Measurements from ENCODE around the gene TAS2R5.
"Not testable (repeated sequence)": the region's sequence is repeated elsewhere in the genome, so short reads cannot be mapped to it uniquely, and the experiment has no call there.

TAS2R5 gene

DNA sequence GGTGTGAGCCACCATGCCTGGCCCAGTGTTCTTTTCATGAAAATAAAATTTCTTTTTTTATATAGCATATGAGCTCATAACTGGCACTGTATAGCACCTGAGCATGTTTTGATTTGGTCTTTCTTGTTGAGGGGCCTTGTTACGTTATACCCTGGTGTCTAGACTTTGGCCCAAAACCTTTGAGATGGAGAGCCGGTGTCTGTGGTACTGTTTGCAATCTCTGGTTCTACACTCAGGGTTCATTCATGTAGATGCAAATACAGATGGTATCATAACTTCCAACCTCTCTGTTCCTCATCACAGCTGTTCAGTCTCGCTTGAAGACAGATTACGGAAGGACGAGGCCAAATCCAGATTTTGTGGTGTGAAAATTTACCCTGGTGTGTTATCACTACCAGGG is at the start of gene TAS2R5:
TSS of gene TAS2R5 (plus strand) at position 301 of the 400 bp plus-strand sequence. CDS start 145 bp downstream, outside the sequence.
- DNase-seq (ENCODE audit: low read depth), result no peak

DNA sequence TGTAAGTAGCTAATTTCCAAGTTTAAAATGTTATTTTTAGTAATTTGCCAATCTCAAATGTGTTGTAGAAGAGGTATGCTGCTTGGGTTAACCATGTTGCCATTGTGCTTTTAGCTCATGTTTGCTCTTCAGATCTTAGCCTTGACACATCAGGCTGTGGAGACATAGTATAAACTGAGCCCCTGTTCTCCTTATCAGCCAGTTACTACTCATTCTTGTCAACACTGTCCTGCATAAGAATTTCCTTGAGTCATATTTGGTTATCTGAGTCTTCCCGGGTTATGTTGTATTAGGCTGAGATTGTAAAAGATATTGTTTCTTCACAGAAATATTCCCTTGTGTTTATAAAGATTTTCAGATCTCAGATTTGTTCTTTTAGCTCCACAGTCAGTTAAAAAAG is 47.8 kb upstream of the TAS2R5 start:
- no peak for DNase-seq (ENCODE audit: low read depth)

- no peak for DNase-seq (ENCODE audit: low read depth)
These were observed 45.9 kb upstream of the TAS2R5 start for GRCh38 chr7:141744131-141744530.

- DNase-seq (ENCODE audit: low read depth), result no peak
These were observed 41.6 kb upstream of the TAS2R5 start for GRCh38 chr7:141748396-141748795.

- not testable (repeated sequence) for DNase-seq (ENCODE audit: low read depth)
These were observed 38.1 kb upstream of the TAS2R5 start for GRCh38 chr7:141751904-141752303.

DNA sequence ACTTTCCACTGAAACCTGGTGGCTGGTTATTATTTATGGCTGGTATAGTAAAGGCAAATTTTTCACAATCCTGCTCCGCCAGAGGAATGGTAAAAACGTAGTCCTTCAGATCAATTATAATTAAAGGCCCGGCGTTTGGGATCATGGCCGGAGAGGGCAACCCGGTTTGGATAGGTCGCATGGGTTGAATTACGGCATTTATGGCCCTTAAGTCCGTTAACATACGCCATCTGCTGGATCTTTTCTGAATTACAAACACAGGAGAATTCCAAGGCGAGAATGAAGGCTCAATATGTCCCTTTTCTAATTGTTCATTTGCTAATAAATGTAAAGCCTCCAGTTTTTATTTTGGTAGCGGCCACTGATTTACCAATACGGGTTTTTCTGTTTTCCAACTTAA is 37.4 kb upstream of the TAS2R5 start:
- no peak for DNase-seq (ENCODE audit: low read depth)

GRCh38 chr7:141754939-141755338 is 35.1 kb upstream of the TAS2R5 start:
- DNase-seq (ENCODE audit: low read depth), result no peak

DNA sequence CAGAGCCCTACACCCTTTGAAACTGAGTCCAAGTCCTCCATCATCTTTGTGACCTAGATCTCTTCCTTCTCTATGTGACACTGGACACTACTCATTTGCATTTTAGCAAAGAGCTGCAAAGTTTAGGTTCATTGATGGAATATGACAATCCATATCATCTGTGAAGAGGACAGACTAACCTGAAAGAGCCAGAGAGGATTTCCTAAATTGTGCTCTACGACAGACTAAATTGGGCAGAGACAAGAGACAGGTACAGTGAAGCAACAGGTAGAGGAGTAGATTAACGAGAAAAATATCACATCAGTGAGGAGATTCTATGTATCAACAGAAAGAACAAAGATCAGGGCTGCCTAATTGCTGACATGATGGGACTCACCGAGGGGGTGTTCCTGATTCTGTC is 26.2 kb upstream of the TAS2R5 start, which contains the start of gene TAS2R3:
TSS of gene TAS2R3 (plus strand) at position 301 of the 400 bp plus-strand sequence. CDS start at position 363, 62 bp downstream.
- DNase-seq (ENCODE audit: low read depth), result no peak

DNA sequence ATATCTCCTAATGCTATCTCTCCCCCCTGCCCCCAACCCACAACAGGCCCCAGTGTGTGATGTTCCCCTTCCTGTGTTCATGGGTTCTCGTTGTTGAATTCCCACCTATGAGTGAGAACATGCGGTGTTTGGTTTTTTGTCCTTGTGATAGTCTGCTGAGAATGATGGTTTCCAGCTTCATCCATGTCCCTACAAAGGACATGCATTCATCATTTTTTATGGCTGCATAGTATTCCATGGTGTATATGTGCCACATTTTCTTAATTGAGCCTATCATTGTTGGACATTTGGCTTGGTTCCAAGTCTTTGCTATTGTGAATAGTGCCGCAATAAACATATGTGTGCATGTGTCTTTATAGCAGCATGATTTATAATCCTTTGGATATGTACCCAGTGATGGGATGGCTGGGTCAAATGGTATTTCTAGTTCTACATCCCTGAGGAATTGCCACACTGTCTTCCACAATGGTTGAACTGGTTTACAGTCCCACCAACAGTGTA is 19.9 kb upstream of the TAS2R5 start:
- not testable (repeated sequence) for DNase-seq (ENCODE audit: low read depth)

- no peak for DNase-seq (ENCODE audit: low read depth)
These were observed 13.6 kb upstream of the TAS2R5 start, which contains the start of gene TAS2R4 for GRCh38 chr7:141776374-141776773. TSS of gene TAS2R4 (plus strand) at chr7:141776674. CDS start at chr7:141778489, 1,815 bp downstream.

GRCh38 chr7:141785706-141786552 is 4.1 kb upstream of the TAS2R5 start:
- DNase-seq (ENCODE audit: low read depth), result peak; percentile 5

DNA sequence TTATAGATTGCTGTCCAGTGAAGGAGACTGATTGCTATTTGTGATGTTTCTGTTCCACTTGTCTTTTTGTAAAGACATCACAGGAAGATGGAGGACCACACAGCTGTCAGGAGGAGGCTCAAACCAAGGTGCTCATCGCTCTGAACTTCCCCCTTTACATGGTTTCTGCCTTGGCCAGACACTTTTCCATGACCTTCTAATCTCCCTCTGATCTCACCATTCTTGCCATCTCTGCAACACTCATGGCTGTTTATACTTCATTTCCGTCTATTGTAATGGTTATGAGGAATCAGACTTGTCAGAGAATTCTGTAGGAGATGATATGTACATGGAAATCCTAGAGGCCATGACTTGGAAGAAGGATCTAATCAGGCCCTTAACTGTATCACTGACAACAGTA is 1.7 kb upstream of the TAS2R5 start:
- no peak for DNase-seq (ENCODE audit: low read depth)

- DNase-seq (ENCODE audit: low read depth), result no peak
These were observed 2.5 kb downstream of the TAS2R5 start for GRCh38 chr7:141792526-141792925.

DNA sequence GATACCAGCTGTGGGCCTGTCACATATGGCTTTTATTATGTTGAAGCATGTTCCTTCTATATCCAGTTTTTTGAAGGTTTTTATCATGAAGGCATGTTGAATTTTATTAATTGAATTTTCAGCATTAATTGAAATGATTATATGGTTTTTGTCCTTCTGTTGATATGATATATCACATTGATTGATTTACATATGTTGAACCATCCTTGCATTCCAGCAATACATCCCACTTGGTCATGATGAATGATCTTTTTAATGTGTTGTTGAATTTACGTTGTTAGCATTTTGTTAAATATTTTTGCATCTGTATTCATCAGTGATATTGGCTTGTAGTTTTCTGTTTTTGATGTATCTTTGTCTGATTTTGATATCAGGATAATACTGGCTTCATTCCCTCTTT is 30.1 kb downstream of the TAS2R5 start:
- no peak for DNase-seq (ENCODE audit: low read depth)

- not testable (repeated sequence) for DNase-seq (ENCODE audit: low read depth)
These were observed 32.4 kb downstream of the TAS2R5 start for GRCh38 chr7:141822432-141822831.

DNA sequence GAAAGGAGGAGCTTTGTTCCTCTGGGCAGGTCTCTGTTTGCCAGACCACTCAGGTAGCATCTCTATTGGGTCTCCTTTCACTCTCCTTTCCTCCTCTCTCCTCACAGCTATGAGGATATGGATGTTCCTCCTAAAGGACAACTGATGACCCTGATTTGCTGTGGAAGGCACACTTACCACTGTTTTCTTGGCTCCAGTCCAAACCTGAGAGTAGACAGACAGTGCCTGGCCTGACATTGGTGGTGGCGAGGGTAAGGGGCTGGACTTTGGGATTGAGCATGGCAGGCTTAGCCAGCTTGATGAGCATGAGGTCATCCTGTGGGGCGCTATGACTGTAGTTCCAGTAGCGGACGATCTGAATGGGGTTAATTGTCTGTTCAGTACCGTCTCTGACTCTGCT is 47.7 kb downstream of the TAS2R5 start:
- DNase-seq (ENCODE audit: low read depth), result no peak

DNA sequence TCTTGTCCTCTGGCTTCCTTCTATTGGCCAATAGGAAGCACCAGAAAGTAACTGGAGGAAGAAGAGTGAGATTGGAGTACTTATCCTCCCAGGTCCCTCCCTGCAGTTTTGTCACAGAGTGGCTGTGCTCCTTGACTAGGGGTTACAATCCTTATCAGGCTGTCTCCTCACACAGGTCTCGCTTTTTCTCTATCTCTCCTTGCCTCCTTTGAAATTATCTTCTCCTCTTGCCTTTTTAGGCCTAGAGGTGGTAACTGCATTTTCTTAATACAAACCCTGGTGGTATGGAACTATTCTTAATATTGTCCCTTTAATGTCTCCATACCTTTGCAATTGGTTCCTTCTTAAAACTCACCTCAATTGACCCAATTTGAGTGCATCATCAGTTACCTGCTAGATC is 48.6 kb downstream of the TAS2R5 start:
- DNase-seq (ENCODE audit: low read depth), result no peak

- no peak for DNase-seq (ENCODE audit: low read depth)
These were observed 49.2 kb downstream of the TAS2R5 start for GRCh38 chr7:141839256-141839655.

DNA sequence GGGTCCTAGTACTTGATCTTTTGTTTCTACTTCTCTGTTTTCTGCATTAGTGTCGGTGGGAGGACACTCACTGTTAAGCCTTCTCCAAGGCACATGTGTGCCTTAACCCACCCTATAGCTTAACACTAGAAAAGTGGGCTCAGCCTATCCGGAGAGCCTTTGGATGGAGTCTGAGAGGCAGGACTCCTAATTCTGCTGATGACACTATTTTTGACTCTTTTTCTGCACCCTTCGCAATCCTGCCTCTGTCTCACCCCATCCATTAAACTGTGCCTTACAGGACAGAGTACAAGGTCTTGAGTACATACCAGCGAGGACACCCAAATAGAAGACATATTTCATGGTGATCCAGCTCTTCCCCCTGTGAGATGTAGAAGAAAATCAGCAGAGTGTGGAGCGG is 50.7 kb downstream of the TAS2R5 start:
- no peak for DNase-seq (ENCODE audit: low read depth)
